Stimulated activated naive CD8-positive, alpha-beta T cell treated with anti-CD3 and anti-CD28 coated beads, Interleukin-15, Interleukin-2, amounts not matched to agents 100 ng/mL and 50 ng/mL, for 24 hours (primary cell): ENCODE data around the gene P2RX1.

Experiments used
- H3K27ac Mint-ChIP-seq: one replicate; pipeline ENCODE4 v1.8.0; 2021; ENCODE audit warnings: mild to moderate bottlenecking, mixed read lengths
- H3K27me3 Mint-ChIP-seq: one replicate; pipeline ENCODE4 v1.8.0; 2021; ENCODE audit warnings: mixed read lengths
- H3K36me3 Mint-ChIP-seq: one replicate; pipeline ENCODE4 v1.8.0; 2021; ENCODE audit warnings: low read depth, mixed read lengths
- H3K4me1 Mint-ChIP-seq: one replicate; pipeline ENCODE4 v1.8.0; 2021; ENCODE audit warnings: low read depth, mixed read lengths
- H3K4me3 Mint-ChIP-seq: one replicate; pipeline ENCODE4 v1.8.0; 2021; ENCODE audit warnings: mild to moderate bottlenecking, mixed read lengths
- H3K9me3 Mint-ChIP-seq: one replicate; pipeline ENCODE4 v1.8.0; 2021; ENCODE audit warnings: mixed read lengths

The P2RX1 gene

DNA sequence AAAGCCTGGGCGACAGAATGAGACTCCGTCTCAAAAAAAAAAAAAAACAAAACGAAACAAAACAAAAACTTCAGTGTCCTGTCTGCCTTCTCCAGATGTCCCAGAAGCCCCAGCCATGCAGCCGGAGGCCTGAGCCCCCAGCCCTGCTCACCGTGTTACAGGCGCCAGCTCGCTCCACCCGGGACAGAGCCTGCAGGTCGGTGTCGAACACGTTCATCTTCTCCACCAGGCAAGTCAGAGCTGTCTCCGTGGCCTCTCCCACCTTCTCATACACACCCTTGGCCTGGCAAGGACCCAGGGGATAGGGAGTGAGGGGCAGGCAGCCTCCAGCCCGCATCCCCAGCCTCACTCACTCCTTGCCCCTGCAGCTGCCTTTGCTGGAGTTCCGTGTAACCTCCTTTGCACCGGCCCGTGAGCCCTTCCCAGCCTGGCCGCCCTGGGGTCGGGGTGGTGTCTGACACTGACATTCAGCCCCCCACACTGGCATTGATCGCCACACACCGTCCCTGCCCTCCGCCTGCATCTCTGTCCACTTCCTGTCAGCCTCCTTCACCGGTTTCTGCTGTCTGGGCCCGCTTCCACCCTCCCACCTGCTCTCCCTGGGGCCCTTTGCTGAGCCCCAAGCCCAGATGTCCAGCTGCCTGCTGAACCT is 27.1 kb upstream of the P2RX1 start:
- H3K4me3 Mint-ChIP-seq: no peak overlapping the region
- H3K36me3 Mint-ChIP-seq: peaks cover 47% of the 10 kb centered on the region
- no peaks in the 10 kb centered on the region for H3K4me1 Mint-ChIP-seq
- no peaks in the 10 kb centered on the region for H3K27me3 Mint-ChIP-seq
- H3K9me3 Mint-ChIP-seq: no peaks in the 10 kb centered on the region
- no peak overlapping the region for H3K27ac Mint-ChIP-seq

DNA sequence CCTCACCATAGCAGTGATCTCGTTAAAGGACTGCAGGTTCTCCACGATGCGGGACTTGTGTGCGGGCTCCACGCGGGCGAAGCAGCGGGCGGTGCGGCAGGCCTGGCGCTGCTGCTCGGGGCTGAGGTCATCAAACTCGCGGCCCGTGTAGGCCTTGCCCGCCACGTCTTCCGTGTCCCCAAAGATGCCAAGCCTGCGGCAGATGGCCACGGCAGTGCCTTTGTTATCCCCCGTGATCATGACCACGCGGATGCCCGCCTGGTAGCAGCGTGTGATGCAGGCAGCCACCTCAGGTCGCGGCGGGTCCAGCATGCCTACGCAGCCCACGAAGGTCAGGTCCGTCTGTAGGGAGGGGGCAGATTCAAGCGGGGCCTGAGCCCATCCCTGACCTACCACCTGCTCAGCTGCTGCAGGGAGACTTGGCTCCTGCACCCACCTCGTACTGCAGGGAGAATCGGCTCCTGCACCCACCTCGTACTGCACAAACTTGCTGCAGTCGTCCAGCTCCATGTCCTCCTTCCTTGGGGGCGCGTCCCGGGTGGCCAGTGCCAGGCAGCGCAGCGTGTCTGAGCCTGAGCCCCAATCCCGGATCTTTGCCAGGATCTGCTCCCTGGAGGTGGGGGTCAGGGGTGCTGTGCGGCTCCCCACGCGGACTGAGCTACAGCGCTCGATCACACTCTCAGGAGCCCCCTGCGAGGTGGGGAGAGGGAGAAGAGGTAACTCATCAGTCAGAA is 24.9 kb upstream of the P2RX1 start:
- Mint-ChIP-seq H3K36me3 (peaks cover 62% of the 10 kb centered on the region), H3K27ac (no peak overlapping the region), H3K9me3 (no peaks in the 10 kb centered on the region), H3K4me1 (no peaks in the 10 kb centered on the region), H3K4me3 (no peak overlapping the region), H3K27me3 (no peaks in the 10 kb centered on the region)

DNA sequence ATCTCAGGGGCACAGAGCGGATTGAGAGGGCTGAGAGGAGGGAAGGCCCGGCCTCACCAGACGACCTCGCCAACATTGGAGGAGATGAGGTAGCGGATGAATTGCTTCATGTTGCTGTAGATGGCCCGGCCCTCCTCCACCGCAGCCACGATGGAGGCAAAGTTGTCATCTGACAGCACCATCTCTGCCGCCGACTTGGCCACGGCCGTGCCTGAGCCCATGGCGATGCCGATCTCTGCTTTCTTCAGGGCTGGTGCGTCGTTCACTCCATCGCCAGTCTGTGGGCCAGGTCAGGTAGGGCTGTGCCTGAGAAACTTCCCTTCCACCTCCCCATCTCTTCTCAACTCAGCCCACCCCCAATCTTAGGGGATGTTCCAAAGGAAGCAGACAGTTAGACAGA is 21.1 kb upstream of the P2RX1 start:
- no peaks in the 10 kb centered on the region for H3K9me3 Mint-ChIP-seq
- H3K27me3 Mint-ChIP-seq: no peaks in the 10 kb centered on the region
- H3K36me3 Mint-ChIP-seq: peaks cover 55% of the 10 kb centered on the region
- no peak overlapping the region for H3K4me3 Mint-ChIP-seq
- no peaks in the 10 kb centered on the region for H3K4me1 Mint-ChIP-seq
- no peak overlapping the region for H3K27ac Mint-ChIP-seq

DNA sequence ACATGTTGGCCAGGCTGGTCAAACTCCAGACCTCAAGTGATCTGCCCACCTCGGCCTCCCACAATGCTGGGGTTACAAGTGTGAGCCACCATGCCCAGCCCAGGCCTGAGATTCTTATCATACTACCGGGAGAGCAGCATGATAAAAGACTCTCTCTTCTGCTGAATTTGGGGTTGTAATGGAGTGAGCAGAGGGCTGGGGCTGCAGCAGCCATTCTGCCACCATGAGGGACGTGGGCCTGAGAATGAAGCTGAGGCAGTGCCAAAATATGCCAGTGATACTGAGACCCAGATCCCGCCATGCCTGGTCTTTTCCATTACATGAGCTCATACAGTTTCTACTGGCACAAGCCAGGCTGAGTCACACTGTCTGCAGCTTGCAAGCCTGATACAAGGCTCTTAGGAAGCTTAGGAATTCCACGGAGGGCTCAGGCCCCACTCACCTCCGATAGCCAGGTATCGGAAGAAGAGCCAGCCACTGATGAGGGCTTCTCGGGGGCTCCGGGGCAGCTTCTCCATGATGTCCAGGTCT is 19.6 kb upstream of the P2RX1 start:
- Mint-ChIP-seq H3K4me1 (no peaks in the 10 kb centered on the region), H3K27me3 (no peaks in the 10 kb centered on the region), H3K36me3 (peaks cover 55% of the 10 kb centered on the region)

DNA sequence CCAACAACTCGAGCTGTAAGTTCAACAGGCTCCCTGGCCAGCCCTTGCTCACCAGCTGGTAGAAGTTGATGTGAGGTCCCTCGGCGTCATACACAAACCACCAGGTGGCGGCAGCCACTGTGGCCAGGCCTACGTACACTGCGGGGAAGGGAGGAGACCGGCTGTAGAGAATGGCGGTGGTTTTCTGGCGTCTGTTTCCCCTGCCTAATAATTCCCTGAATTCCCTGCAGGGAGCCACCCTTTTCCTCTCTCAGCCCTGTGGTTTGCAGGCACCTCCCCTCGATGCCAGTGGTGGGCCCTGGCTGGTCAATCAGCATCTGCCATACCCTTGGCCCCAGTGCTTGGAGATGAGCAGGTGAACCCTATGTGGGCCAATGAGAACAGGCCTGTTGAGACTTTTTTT is 18.9 kb upstream of the P2RX1 start:
- H3K27ac Mint-ChIP-seq: no peak overlapping the region
- no peak overlapping the region for H3K4me3 Mint-ChIP-seq
- H3K9me3 Mint-ChIP-seq: no peaks in the 10 kb centered on the region
- H3K4me1 Mint-ChIP-seq: no peaks in the 10 kb centered on the region
- H3K36me3 Mint-ChIP-seq: peaks cover 52% of the 10 kb centered on the region
- no peaks in the 10 kb centered on the region for H3K27me3 Mint-ChIP-seq

More for the DNA sequence above, 19.6 kb upstream of the P2RX1 start:
- H3K4me3 Mint-ChIP-seq: no peak overlapping the region
- H3K27ac Mint-ChIP-seq: no peak overlapping the region
- no peaks in the 10 kb centered on the region for H3K9me3 Mint-ChIP-seq

DNA sequence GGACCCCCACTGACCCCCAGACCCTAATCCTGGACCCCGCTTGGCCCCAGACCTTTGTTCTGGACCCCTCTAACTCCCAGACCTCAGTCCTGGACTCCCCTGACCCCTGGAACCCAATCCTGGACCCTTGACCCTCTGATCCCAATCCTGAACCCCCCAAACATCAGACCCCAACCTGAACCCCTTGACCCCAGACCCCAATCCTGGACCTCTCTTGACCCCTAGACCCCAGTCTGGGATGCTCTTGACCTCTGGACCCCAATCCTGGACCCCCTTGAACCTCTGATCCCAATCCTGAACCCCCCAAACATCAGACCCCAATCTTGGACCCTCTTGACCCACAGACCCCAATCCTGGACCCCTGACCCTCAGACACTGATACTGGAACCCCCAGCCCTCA is 13.5 kb upstream of the P2RX1 start:
- no peaks in the 10 kb centered on the region for H3K27me3 Mint-ChIP-seq
- no peak overlapping the region for H3K27ac Mint-ChIP-seq
- H3K4me1 Mint-ChIP-seq: no peaks in the 10 kb centered on the region
- H3K4me3 Mint-ChIP-seq: no peak overlapping the region
- H3K9me3 Mint-ChIP-seq: no peaks in the 10 kb centered on the region
- H3K36me3 Mint-ChIP-seq: peaks cover 11% of the 10 kb centered on the region

DNA sequence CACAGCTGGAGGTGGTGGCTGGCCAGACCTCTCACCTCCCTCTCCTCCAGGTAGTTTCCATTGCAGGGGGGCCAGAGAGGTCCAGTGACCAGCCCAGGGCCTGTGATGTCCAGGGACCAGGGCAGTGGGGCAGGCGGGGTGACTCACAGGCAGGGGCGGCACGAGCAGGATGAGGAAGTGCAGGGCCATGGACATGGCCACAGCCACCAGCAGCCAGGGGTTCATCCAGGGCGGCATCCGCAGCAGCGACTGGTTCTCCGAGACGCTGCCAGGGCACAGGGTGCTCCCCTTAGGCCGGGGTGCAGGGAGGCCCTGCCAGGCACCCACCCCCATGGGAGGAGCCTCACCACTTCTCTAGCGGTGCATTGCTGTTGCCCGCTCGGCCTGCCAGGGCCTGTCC is 12.9 kb upstream of the P2RX1 start:
- no peak overlapping the region for H3K4me3 Mint-ChIP-seq
- no peak overlapping the region for H3K27ac Mint-ChIP-seq
- no peaks in the 10 kb centered on the region for H3K4me1 Mint-ChIP-seq
- peaks cover 9% of the 10 kb centered on the region for H3K36me3 Mint-ChIP-seq
- H3K9me3 Mint-ChIP-seq: no peaks in the 10 kb centered on the region
- H3K27me3 Mint-ChIP-seq: no peaks in the 10 kb centered on the region

DNA sequence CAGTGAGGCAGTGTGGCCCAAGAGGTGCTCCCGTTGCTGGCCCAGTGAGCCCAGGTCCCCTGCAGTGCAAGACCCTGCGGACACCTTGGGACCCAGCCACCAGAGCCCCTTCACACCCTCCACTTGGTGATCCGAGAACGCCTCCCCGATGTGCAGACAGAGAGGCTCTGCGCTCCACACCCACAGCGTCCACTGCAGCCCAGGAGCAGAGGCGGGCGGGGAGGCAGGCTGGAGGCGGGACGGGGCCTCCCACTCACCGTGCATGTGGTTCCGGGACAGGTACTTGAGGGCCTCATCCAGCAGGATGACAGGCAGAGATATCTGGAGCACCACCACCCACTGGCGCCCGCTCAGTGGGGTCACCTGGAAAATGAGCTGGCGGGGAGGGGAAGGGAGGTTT is 12.1 kb upstream of the P2RX1 start:
- Mint-ChIP-seq H3K27me3 (no peaks in the 10 kb centered on the region), H3K4me3 (no peak overlapping the region), H3K36me3 (peaks cover 9% of the 10 kb centered on the region), H3K9me3 (no peaks in the 10 kb centered on the region), H3K4me1 (no peaks in the 10 kb centered on the region), H3K27ac (no peak overlapping the region)

DNA sequence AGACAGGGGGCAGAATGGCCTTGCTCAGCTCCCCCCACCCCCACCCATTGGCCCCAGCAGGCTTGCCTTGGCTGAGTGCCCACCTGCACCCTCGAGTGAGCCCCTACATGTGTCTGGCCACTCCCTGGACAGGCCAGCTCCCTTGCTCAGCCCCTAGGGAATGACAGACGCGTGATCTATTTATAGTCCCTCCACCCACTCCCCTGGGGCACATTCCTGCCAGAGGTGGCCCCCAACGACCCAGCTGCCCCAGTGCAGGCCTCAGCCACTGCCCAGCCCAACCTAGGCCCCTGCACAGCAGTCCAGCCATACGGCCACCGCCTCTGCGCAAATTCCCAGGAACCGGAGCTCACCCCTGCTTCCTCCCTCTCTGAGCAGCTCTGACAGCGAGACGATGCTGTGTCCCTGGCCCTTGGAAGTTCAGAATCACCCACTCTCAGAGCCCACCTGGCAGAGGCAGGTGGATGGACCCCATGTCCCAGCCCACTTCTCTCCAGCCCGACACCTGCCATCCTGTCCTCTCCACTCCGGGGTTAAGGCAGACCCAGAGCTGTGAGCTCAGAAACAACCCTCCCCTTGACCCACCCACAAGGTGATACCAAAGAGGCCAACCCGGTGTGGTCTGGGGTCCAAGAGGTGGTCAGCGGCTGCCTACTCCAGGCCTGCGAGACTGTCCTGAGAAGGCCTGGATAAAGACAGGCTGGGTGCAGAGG is 11.5 kb upstream of the P2RX1 start:
- Mint-ChIP-seq H3K27ac (no peak overlapping the region), H3K27me3 (no peaks in the 10 kb centered on the region), H3K36me3 (peaks cover 9% of the 10 kb centered on the region), H3K4me1 (no peaks in the 10 kb centered on the region), H3K4me3 (no peak overlapping the region), H3K9me3 (no peaks in the 10 kb centered on the region)

DNA sequence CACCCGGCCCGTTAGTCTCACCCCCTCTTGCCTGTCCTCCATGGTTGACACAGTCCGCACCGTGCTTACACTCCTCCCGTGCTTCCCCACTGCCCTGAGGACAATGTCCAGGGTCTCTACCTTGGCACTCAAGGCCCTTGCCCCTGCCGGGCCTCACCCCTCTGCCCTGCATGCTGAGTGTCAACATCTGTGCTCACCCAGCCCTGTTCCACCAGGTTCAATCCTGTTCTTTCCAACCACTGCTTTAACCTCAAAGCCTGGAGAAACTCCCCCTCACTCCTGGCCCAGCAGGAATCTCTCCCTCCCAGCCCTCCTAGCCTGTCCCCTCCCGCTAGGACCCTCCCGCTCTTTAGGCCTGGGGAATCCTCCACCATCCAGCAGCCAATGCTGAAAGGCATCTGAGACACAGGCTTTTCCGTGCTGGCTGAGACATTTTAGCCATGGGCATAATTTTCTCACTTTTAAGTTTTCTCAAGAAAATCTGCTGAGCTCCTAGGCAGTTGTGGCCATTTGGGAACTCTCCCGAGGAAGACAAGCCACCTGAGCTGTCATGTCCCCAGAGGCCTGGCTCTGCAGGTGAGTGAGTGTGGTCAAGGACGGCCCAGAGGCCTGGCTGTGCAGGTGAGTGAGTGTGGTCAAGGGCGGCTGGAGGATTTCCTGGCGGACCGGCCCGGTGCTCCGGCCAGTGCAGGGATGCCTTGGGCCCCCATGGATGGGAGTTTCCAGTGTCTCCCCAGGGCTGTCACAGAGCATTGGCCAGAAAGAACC is 10.8 kb upstream of the P2RX1 start:
- Mint-ChIP-seq H3K4me3 (no peak overlapping the region), H3K9me3 (no peaks in the 10 kb centered on the region), H3K4me1 (no peaks in the 10 kb centered on the region), H3K27me3 (no peaks in the 10 kb centered on the region), H3K27ac (no peak overlapping the region), H3K36me3 (peaks cover 5% of the 10 kb centered on the region)

DNA sequence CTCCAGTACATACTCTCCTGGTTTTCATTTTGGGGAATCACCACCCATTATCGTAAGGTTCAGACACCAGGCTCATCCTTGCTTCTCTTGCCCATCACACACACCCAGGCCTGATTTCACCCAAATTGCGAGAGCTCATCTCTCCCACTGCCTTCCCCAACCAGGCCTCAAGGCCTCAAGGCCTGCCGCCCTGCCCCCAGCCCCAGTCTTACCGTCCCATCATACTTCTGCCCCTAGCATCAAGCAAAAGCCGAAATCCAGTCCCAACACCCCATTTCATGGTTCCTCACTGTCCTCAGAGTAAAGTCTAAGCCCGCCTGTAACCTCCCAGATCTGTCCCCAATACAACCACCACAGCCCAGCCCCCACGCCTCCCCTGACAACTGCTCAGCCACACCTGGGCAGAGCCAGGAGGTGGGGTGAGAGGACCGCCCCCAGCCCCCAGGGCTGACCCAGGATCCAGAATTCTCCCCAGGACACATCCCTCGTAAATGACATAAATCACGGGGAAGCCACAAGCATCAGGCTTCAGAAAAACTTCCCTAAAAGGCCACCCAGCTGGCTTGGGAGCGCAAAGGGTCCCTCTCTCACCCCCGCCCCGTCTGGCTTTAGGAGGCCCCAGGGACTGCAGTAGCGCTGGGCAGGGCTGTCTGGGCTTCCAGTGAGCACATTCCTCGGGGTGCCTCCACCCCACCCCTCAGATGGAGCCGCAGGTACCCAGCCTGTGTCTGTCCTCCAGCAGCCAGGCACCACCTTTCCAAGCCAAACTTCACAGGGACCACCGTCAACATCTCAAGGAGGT is 9.6 kb upstream of the P2RX1 start:
- Mint-ChIP-seq H3K4me3 (no peak overlapping the region), H3K27ac (peak overlapping the region; percentile 52), H3K27me3 (no peaks in the 10 kb centered on the region), H3K36me3 (peaks cover under 1% of the 10 kb centered on the region), H3K4me1 (no peaks in the 10 kb centered on the region), H3K9me3 (no peaks in the 10 kb centered on the region)

DNA sequence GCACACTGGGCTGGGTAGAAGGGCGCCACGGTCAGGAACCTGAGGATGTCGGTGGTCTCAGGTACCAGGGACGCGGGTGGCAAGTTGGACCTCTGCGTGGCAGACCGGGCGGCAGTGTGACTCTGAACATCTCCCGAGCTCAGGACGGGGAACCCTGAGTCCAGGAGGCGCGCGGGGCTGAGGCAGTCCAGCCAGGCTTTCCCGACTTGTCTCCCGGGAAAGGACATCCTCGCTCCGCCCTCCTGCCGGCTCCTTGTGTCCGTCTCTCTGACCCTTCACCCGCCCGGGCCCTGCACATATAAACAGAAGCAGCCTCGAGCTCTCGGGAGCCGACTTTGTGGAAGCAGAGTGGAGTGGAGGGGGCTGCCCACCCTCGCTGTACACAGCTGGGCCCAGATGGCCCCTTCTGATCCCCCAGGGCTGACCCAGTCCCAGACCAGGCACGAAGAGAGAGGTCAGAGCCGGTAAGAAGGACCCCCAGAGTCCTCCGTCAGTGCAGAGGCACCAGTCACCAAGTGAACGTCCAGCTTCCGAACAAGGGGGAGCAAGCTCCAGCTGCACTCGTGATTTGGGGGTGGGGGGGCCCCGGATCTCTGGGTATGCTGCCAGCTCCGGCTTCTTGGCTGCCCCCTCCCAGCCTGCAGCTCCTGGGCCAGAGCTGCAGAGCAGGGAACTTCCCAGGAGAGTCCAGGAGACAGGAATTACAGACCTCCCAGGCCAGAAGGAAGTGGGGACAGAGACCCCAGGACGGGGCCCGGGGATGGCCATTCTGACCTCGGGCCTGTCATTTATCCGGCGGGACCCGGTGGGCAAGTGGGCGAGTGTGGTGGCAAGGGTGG is 8.5 kb upstream of the P2RX1 start:
- no peak overlapping the region for H3K27ac Mint-ChIP-seq
- no peak overlapping the region for H3K4me3 Mint-ChIP-seq
- no peaks in the 10 kb centered on the region for H3K9me3 Mint-ChIP-seq
- H3K27me3 Mint-ChIP-seq: no peaks in the 10 kb centered on the region
- no peaks in the 10 kb centered on the region for H3K36me3 Mint-ChIP-seq
- H3K4me1 Mint-ChIP-seq: no peaks in the 10 kb centered on the region

DNA sequence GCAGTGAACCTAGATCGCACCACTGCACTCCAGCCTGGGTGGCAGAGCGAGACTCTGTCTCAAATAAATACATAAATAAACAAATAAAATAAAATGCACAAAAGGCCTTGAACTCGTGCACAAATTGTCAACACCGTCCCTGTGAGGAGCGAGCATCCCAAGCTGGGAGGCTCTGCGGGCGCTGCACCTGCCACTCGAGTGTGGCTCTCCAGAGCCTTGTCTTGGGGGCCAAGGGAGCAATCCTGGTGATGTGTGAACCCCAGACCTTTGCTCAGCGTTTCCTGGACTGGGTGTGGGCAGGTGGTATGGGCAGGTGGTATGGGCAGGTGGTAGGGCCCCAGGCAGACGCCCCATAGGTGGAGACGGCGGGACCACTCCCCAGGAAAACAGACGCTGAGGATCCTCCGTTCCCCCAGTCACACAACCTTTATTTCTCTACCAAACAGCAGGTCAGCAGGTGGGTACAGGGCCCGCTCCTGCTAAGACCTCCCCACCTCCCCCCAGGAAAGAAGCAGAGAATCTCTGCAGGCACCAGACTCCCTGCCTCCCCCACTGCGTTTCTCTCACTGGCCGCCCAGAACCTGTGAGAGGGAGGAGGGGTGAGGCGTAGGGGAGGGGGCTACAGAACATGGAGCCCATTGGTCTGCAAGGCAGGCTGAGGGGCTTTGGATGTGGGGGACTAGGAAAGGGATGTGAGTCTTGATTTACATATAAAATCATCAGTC is 7.4 kb upstream of the P2RX1 start:
- Mint-ChIP-seq H3K9me3 (no peaks in the 10 kb centered on the region), H3K4me3 (no peak overlapping the region), H3K27ac (no peak overlapping the region), H3K36me3 (no peaks in the 10 kb centered on the region), H3K4me1 (no peaks in the 10 kb centered on the region), H3K27me3 (no peaks in the 10 kb centered on the region)
